GM12878 (cell line): ENCODE data around the gene RNF152. TPM values are rescaled to one million over a fixed set of nuclear protein-coding genes. Genes with fewer than 3 reads are reported as not detected.

Experiments used
- ATAC-seq: fragments of 200-7000 bp; cut with Tn5 transposase; 3 replicates; pipeline ENCODE4 v1.9.1; 2020; ENCODE audit warnings: mild to moderate bottlenecking, moderate library complexity
- BruUV-seq: library from RNA; stranded (reverse); fragments of 400-500 nt; replicated peaks from 2 replicates; lab custom pipeline; 2021; lab: Mats Ljungman, UMichigan
- CTCF ChIA-PET: fragments of 300-600 bp; sonication (Branson Sonifier 250); formaldehyde crosslinking; extraction: SDS; loops from one replicate; lab custom pipeline; 2021; ENCODE audit warnings: inconsistent platforms; lab: Yijun Ruan, JAX
- POLR2A ChIA-PET: fragments of 350-600 bp; formaldehyde crosslinking; extraction: SDS; loops from one replicate; lab custom pipeline; 2021; ENCODE audit warnings: inconsistent platforms; lab: Charles Lee
- RAD21 ChIA-PET: fragments of 300-600 bp; sonication (Branson Sonifier 250); formaldehyde crosslinking; loops from one replicate; lab custom pipeline; 2023; ENCODE audit warnings: antibody characterized with exemption; ENCODE audit not compliant: unreplicated experiment; lab: Charles Lee
- SMC1A ChIA-PET: fragments of 300-600 bp; sonication (Branson Sonifier 250); formaldehyde crosslinking; loops from one replicate; lab custom pipeline; 2023; ENCODE audit not compliant: unreplicated experiment, uncharacterized antibody; lab: Charles Lee
- DNase-seq: peaks from one replicate; pipeline ENCODE4 v3.0.0-alpha.2; 2011; ENCODE audit warnings: low read depth, low spot score
- FAIRE-seq: peaks from 3 replicates; lab custom pipeline; 2011; peaks lifted over from hg19 to GRCh38; lab: Jason Lieb, UNC
- H2AFZ ChIP-seq: 2 replicates; pipeline ENCODE4 v1.6.0; 2011; ENCODE audit warnings: low read depth, low read length, control low read depth; ENCODE audit not compliant: control insufficient read depth
- H3K27ac ChIP-seq: 2 replicates; pipeline ENCODE4 v1.5.1; 2011; ENCODE audit warnings: control low read depth; ENCODE audit not compliant: control insufficient read depth, insufficient read depth
- H3K27me3 ChIP-seq, 2 experiments: replicated peaks in 1 of 2; 2 replicates each; pipeline versions ENCODE4 v1.6.0 to v1.6.1; 2011; ENCODE audit warnings: low read length in 1 of 2; ENCODE audit not compliant: control insufficient read depth in 2 of 2, insufficient read depth in 2 of 2
- H3K36me3 ChIP-seq, 2 experiments: 2 replicates each; pipeline ENCODE4 v1.5.1; 2011; ENCODE audit warnings: low read length in 1 of 2; ENCODE audit not compliant: control insufficient read depth in 2 of 2, insufficient read depth in 2 of 2
- H3K4me1 ChIP-seq: 2 replicates; pipeline ENCODE4 v1.6.1; 2011; ENCODE audit warnings: mild to moderate bottlenecking, low read length, moderate library complexity, mixed read lengths; ENCODE audit not compliant: control insufficient read depth, insufficient read depth
- H3K4me2 ChIP-seq: 2 replicates; pipeline ENCODE4 v1.6.0; 2011; ENCODE audit warnings: control low read depth; ENCODE audit not compliant: control insufficient read depth, insufficient read depth
- H3K4me3 ChIP-seq: fragments of 200-600 bp; sonication (generic); 2 replicates; pipeline ENCODE4 v1.5.1; 2016
- H3K79me2 ChIP-seq: 2 replicates; pipeline ENCODE4 v1.6.0; 2011; ENCODE audit warnings: low read length; ENCODE audit not compliant: control insufficient read depth, insufficient read depth
- H3K9ac ChIP-seq: 2 replicates; pipeline ENCODE4 v1.8.0; 2011; ENCODE audit warnings: low read length, control low read depth, mixed read lengths; ENCODE audit not compliant: control insufficient read depth, insufficient read depth
- H3K9me3 ChIP-seq: replicated peaks from 3 replicates; pipeline ENCODE4 v1.5.1; 2011; ENCODE audit warnings: mild to moderate bottlenecking, low read length; ENCODE audit not compliant: control insufficient read depth, insufficient read depth
- H4K20me1 ChIP-seq: 2 replicates; pipeline ENCODE4 v1.6.0; 2011; ENCODE audit not compliant: control insufficient read depth, insufficient read depth
- CBX3 ChIP-seq: fragments of 200-600 bp; sonication (generic); IDR thresholded peaks from 2 replicates; pipeline ENCODE4 v1.6.1; 2016; ENCODE audit warnings: low read depth, borderline replicate concordance
- IKZF1 ChIP-seq: fragments of 450-650 bp; conservative IDR thresholded peaks from 2 replicates; pipeline ENCODE4 v1.6.1; 2017; ENCODE audit warnings: antibody characterized with exemption, mild to moderate bottlenecking
- KDM1A ChIP-seq: fragments of 200-600 bp; sonication (generic); IDR thresholded peaks from 2 replicates; pipeline ENCODE4 v1.6.1; 2016; ENCODE audit warnings: borderline replicate concordance
- MXI1 ChIP-seq: fragments of 150-350 bp; IDR thresholded peaks from 2 replicates; pipeline ENCODE4 v1.6.1; 2011; ENCODE audit warnings: low read depth, mild to moderate bottlenecking, inconsistent platforms, low read length, improper control_type of control experiment
- RAD21 ChIP-seq: IDR thresholded peaks from 2 replicates; pipeline ENCODE4 v1.6.1; 2011; ENCODE audit warnings: mild to moderate bottlenecking, low read depth, low read length, moderate library complexity; ENCODE audit not compliant: insufficient read depth
- RB1 ChIP-seq: fragments of 450-650 bp; formaldehyde crosslinking; IDR thresholded peaks from 2 replicates; pipeline ENCODE4 v1.6.1; 2017; ENCODE audit warnings: mild to moderate bottlenecking, borderline replicate concordance
- TAF1 ChIP-seq: IDR thresholded peaks from 2 replicates; pipeline ENCODE4 v1.6.1; 2011; ENCODE audit warnings: mild to moderate bottlenecking, low read depth, low read length, borderline replicate concordance
- YY1 ChIP-seq: IDR thresholded peaks from 2 replicates; pipeline ENCODE4 v1.6.1; 2011; ENCODE audit warnings: low read depth, mild to moderate bottlenecking, low read length
- ZBED1 ChIP-seq: IDR thresholded peaks from 2 replicates; pipeline ENCODE4 v1.6.1; 2016; ENCODE audit warnings: borderline replicate concordance
- ZBTB4 ChIP-seq: fragments of 450-650 bp; formaldehyde crosslinking; IDR thresholded peaks from 2 replicates; pipeline ENCODE4 v1.4.0; 2022; ENCODE audit warnings: mild to moderate bottlenecking, moderate library complexity
- ZSCAN29 ChIP-seq: fragments of 450-650 bp; IDR thresholded peaks from 2 replicates; pipeline ENCODE4 v1.6.1; 2017; ENCODE audit warnings: mild to moderate bottlenecking, moderate library complexity
- WGBS: methylation state at CpG from one replicate; pipeline ENCODE4 v1.1.6; 2016; ENCODE audit warnings: low lambda C conversion rate; ENCODE audit not compliant: insufficient replicate concordance, insufficient coverage; ENCODE audit errors: missing lambda C conversion rate; 5-methylcytosine and 5-hydroxymethylcytosine counted together
- in situ Hi-C: fragments of 300-500 bp; cut with MboI; formaldehyde crosslinking; loops from 9 replicates; pipeline ENCODE4 v1.14.3; 2018; ENCODE audit warnings: mixed read lengths
- intact Hi-C: fragments of 100-400 bp; cut with micrococcal nuclease; formaldehyde crosslinking; loops from one replicate; pipeline ENCODE4 v1.14.2; 2022; ENCODE audit not compliant: unreplicated experiment
- polyA plus RNA-seq, 11 experiments: library from polyadenylated mRNA; depleted of rRNA in 4 of 11; unstranded in 6 of 11; stranded (reverse) in 5 of 11; fragments of >200 nt; fragmentation: Nextera tagmentation in 4 of 11; fragmentation: Illumina TruSeq in 1 of 11; extraction: Ambion mirVana in 4 of 11; extraction: Trizol in 1 of 11; gene quantifications; 1 replicate in 1 of 11; 2 replicates in 10 of 11; pipeline versions ENCODE4 v1.2.1 to v1.2.3, GENCODE V29; 2011 to 2016; ENCODE audit warnings: inconsistent platforms in 2 of 11, missing spikeins in 2 of 11, low read depth in 1 of 11
- total RNA-seq, 4 experiments: library from RNA; depleted of rRNA in 3 of 4; stranded (reverse); fragments of >200 nt in 3 of 4; fragmentation: Illumina TruSeq in 1 of 4; extraction: Trizol in 1 of 4; gene quantifications; 2 replicates each; pipeline versions ENCODE4 v1.2.1 to v1.2.3, GENCODE V29; 2013 to 2021

Gene RNF152
- total and polyA plus RNA-seq, 10 of the 15 experiments (the other 5 are each of a cell fraction or from before 2014, with no cell fraction given): under 0.01 to 0.07 (median 0.03) TPM; not detected in 7

DNA sequence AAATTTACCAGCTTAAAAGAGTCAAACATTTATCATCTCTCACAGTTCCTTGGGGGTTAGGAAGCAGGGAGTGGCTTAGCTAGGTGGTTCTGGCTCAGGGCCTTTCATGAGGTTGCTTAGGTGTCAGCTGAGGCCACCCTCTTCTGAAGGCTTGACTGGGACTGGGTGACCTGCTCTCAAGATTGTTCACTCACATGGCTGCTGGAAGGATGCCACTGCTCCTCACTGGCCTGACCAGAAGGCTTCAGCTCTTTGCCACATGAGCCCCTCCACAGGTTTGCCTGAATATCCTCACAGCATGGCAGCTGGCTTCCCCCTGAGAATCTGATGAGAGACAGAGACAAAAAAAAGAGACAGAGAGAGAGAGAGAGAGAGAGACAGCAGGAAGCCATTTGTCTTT lies 17.3 kb upstream of the RNF152 start (continued):
- no peak for TF ChIP-seq CBX3
- TF ChIP-seq IKZF1: no peak

DNA sequence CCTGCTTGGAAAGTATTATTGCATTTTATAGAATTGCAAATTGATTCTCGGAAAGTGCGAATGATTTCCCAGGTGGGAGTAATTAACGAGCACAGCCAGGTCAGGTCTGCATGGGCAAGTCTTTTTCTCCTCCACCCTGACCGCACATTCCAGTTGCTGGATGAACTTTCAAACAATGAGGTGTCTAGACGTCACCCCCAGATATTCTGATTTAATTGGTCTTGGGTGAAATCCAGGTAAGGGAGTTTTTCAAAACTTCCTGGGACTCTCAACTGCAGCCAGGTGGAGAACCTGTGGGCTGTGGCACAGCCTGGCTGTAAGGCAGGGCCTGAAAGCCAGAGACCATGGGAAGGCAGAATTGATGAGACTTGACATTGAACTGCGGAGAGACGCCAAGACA lies 15.9 kb upstream of the RNF152 start:
- CTCF ChIA-PET: no interaction called here
- 54% methylated on average over 7 of the region's 7 CpGs for WGBS
- no peak overlapping the region for H3K4me2 ChIP-seq
- H3K79me2 ChIP-seq: no peaks in the 10 kb centered on the region
- H3K4me3 ChIP-seq: no peak overlapping the region
- H4K20me1 ChIP-seq: no peaks in the 10 kb centered on the region
- H3K27ac ChIP-seq: no peak overlapping the region
- POLR2A ChIA-PET: no interaction called here
- DNase-seq: no peak
- no peak for ATAC-seq
- FAIRE-seq: no peak
- in situ Hi-C loops (loop anchor here (10.0 kb wide), 1 partner anchor 216 kb away; no protein-coding TSS in a partner anchor), intact Hi-C loops (no loop called here)
- SMC1A ChIA-PET: no interaction called here
- H3K9me3 ChIP-seq: no peaks in the 10 kb centered on the region
- H3K36me3 ChIP-seq: no peaks in the 10 kb centered on the region
- H3K4me1 ChIP-seq: no peaks in the 10 kb centered on the region
- H3K27me3 ChIP-seq: peaks cover 0 to 5% of the 10 kb centered on the region in 2 experiments
- no peak for TF ChIP-seq YY1
- no peak overlapping the region for H2AFZ ChIP-seq
- RAD21 ChIA-PET: no interaction called here
- H3K9ac ChIP-seq: no peak overlapping the region
- no TSS peak for BruUV-seq

GRCh38 chr18:61901323-61901986 lies 8.6 kb upstream of the RNF152 start:
- FAIRE-seq: peak; percentile 84
- TF ChIP-seq RB1 (no peak), ZBED1 (no peak), RAD21 (peak; percentile 72), KDM1A (no peak), TAF1 (no peak), ZSCAN29 (no peak), MXI1 (no peak), ZBTB4 (CRISPR knock-in tag) (no peak)

More at GRCh38 chr18:61901323-61901986, 8.6 kb upstream of the RNF152 start:
- Histone ChIP-seq H3K4me1 (no peaks in the 10 kb centered on the region), H3K27ac (no peak overlapping the region), H2AFZ (no peak overlapping the region), H3K4me3 (no peak overlapping the region), H3K36me3 (no peaks in the 10 kb centered on the region), H3K9ac (no peak overlapping the region), H3K4me2 (no peak overlapping the region), H3K9me3 (no peaks in the 10 kb centered on the region), H3K27me3 (no peaks in the 10 kb centered on the region; a peak in 2 of 4 replicates), H3K79me2 (no peaks in the 10 kb centered on the region), H4K20me1 (no peaks in the 10 kb centered on the region)
- no TSS peak for BruUV-seq
- POLR2A ChIA-PET: no interaction called here
- intact Hi-C loops (loop anchor here (2.0 kb wide), 3 partner anchors 229 to 579 kb away; no protein-coding TSS in a partner anchor), in situ Hi-C loops (loop anchor here (10.0 kb wide), 1 partner anchor 223 kb away; no protein-coding TSS in a partner anchor)
- DNase-seq (peak; percentile 7), ATAC-seq (peak; percentile 99)
- SMC1A ChIA-PET: interaction anchor here (1.5 kb wide), 1 partner anchor 264 kb away, joined by 4 read pairs; no protein-coding TSS in a partner anchor
- RAD21 ChIA-PET: no interaction called here
- CTCF ChIA-PET: interaction anchor here (0.7 to 4.5 kb wide), 6 partner anchors 11 to 230 kb away, joined by 3 to 29 read pairs (median 3); no protein-coding TSS in a partner anchor
- WGBS: 17% methylated on average over 5 of the region's 5 CpGs
